GM19025 (cell line): ENCODE results near the gene GUCD1.
"Not testable (repeated sequence)": the region's sequence is repeated elsewhere in the genome, so short reads cannot be mapped to it uniquely, and the experiment has no call there.

Experiments
- ATAC-seq: cut with Tn5 transposase; IDR thresholded peaks from one replicate; pipeline ENCODE4 v1.9.1; 2021; ENCODE audit warnings: mild to moderate bottlenecking, low read depth, moderate library complexity; ENCODE audit not compliant: unreplicated experiment

Gene GUCD1

DNA sequence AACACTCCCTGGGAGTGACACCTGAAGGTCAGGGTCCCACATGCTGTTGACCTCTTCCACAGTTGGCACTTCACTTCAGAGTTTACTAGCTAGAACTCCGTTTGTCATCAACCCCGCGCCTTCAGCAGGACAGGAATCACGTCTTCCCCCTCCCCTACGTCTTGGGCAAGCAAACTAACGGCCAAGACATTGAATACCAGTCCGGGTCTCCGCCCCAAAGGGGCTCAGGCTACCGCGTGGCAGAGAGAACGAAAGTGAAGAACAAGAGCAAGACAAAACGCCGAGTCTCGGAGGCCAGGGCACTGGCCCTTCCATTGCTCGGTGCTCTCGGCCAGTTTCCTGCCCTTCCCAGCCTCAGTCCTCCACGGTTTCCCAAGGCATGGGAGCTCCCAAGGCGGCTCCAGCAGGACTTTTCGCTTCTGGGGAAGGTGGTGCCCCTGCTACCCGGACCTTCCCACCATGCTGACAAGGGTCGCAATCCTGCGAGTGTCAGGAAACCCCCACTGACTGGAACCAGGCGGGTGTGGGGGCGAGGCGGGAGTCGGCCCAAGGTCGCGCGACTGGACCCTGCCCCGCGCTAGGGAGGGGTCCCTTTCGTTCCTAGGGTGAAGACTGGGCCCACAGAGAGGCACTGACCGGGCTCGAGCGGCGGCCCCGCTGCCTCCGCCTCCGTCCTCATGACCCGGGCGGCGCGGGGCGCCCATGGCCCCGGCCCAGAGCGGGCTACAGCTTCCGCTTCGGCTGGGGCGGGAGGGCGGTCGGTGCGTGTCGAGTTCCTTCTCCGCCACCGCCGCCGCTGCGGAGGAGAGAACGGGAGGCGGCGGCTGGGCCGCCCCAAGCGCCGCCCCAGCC lies at the start of gene GUCD1:
Gene GUCD1, minus strand, starts transcription at position 826 of the 852 bp plus-strand sequence. Its CDS starts 147 bp downstream, at position 679.
- ATAC-seq = no peak

DNA sequence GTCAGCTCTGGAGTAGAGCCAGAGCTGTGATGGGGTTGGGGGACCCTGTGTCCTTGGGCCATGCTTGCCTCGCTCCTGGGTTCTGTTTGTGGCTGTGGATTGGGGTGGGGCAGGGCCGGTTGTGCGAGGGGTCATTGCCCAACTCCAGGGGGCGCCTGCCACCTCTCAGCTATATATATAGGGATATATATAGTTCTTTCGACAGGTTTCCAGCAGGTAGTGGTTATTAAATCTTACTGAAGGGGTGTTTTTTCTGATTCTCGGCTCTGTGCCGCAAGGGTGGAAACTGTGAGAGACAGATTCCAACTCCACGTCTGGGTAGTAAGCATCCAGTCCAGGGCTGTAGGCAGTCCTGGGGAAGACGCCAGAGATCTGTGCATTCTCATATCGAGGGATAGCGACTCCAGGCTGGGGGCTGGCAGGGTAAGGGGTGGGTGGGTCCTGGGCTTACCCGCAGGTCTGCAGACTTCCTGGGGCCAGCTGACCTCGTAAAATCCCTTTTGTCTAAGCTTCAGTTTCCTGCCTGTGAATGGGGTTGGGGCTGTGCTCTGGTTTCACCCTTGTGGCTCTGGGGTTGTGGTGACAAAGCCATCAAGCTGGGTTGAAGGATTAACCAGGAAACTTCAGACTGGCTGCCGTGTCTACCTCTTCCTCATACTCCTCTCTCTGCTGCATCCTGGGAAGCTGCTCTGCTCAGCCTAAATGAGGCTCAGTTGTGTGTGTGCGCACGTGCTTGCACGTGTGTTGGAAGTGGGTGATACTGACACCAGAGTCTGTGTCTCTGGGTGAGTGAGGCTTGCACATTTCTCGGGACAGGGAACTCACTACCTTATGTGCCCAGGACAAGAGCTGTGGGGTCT lies 49.1 kb upstream of the GUCD1 start:
- ATAC-seq = not testable (repeated sequence)

DNA sequence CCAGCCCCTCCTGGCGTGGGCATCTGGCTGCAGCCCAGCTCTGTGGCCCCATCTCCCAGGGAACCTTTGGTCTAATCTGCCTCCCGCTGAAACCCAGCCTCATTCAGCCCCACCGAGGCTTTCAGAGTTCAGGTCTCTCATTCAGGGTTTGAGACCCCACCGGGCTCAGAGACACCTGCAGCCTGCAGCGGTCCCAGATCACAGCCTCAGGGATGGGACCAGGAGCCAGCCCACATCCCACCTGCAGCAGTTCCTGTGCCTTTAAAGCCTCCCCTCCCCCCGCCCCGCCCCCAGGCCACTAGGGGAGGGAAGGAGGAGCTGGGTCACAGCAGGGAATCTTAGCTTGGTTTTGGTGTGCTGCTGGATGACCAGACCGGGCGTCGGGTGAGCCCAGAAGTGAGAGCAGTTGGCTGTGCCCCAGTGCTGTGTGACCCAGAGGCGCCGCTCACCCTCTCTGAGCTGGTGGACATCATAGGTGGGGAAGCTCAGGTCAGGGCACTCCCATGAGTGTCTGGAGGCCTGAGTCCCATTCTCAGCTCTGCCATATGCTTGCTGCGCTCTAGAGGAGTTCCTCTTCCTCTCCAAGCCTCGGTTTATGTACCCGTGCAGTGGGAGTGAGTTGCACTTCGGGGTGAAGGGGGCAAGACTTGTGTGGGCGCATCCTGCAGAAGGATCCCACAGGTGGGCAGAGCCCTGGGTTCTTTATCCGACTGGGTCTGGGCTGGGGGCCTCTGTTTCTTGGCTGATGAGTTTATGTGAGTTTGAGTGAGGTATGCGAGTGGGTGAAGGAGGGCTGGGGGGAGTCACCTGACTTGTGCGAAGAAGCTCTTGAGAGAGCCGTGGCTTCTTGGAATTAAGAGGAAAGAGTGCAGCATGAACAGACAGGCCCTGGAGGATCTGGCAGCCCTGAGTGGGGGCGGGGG lies 48.2 kb upstream of the GUCD1 start, which contains the start of gene GGT1:
Gene GGT1, plus strand, starts transcription at position 347 of the 923 bp plus-strand sequence. CDS start 7,889 bp downstream, outside the sequence.
- not testable (repeated sequence) for ATAC-seq

DNA sequence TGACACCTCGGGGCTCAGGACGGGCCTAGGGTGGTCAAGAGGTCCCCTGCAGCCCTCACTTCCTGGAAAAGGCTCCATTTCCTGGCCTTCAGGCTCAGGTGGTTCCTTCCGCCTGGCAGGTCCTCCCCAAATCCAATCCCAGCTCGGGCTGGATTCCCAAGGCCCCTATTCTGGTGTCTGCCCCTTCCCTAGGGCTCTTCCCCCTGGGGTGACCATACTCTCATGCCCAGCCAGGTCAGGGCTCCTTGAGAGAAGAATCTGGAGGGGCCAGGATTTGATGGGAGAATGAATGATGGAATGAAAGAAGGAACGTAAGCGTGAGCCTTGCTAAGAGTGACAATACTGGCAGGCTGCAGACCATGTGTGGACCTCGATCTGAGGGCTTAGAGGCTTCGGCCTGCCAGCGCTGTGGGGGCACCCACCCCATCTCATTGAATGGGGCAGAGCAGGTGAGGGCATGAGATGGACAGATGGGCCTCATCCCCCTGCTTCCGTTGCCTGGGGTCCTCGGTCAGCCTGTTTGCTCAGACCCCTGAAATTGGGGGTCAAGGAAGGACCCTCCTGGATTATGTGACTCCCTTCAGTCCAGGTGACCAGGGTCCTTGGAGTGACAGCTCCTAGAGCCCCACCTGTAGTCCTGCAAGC lies 47.3 kb upstream of the GUCD1 start:
- not testable (repeated sequence) for ATAC-seq

DNA sequence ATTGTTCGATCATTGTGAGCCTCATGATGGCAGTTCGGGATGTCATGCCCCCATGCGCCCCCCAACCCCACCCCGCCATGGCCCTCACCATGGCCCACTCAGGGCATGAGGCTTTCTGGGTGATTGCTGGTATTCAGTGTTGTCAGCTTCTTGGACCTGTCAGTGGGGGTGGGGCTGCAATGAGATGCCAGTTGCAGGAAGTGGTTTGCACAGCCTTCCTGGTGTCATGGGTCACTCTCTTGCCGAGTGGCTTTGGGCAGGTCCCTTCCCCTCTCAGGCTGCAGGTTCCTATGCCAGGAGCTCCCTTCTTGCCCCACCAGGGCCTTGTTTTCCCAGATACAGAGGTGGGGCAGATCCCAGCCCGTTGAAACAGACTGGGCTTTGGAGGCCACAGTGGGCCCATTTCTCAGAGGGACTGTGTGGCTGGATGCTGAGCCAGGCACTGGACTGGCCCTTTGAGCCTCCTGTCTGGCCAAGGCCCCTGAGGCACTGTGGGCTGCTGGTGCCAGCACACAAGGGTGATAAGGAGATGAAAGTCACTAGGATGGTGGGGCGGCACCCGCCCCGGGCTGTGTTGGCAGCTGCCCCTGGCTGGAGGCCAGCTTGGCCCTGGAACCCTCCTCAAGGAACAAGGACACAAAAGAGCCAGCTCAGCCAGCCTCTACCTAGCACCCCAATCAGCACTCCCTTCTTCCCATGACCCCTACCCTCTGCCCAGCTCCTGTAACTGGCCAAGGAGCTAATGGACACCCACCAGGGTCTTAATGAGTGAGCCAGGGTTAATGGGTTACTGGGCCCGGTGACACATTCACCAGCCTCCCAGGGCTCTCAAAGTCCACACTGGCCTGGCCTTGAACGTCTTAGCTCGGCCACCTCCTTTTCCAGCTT lies 46.5 kb upstream of the GUCD1 start:
- no peak for ATAC-seq

DNA sequence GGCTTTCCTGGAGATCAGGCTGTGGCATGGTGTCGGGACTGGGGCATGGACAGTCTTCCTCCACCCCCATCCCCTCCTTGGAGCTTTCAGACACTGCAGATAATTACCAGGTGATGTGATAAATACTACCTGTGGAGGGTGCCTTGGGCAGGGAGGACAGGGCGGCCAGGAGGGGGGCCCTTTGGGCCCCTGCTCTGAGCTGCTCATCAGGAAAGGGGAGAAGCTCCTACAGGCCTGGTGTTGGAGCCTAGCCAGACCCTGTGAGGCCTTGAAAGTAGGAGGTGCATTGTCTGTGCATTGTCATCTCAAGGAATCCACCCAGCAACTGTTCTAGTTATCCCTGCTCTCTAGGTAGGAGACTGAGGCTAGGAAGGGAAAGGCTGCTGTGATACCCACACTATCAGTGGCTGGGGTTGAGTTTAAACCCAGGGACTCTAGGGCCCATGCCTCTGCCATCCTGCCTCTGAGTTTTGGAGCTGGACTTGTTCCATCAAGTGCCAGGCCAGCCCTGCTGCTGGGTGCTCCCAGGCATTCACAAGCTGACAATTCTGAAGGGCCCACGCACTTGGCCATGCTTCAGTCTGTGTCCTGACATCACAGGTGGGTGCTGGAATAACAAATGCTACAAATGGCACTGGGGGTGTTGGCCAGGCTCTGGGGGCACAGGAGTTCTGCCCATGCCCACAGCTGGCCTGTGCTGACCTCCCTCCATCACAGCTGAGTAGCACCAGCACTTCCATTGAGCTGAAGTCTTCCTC lies 45.2 kb upstream of the GUCD1 start:
- not testable (repeated sequence) for ATAC-seq

DNA sequence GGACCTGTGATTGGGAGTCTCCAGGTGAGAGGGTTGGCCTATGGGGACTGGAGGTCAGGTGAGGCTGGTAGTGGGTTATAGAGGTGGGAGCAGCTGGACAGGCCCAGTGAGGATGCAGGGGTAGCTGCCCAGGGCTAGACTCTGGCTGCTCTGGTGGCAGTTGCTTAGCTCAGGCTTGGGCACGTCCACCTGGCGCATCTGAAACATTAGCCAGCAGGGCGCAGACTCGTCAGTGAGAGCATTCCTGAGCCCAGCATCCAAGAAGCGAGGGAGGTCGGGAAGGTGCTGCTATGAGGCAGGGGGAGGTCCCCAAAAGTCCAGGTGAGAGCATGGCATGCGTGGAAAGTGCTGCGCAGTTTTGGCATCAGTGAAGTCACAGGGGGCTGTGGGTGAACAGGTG lies 44.6 kb upstream of the GUCD1 start:
- ATAC-seq = no peak

DNA sequence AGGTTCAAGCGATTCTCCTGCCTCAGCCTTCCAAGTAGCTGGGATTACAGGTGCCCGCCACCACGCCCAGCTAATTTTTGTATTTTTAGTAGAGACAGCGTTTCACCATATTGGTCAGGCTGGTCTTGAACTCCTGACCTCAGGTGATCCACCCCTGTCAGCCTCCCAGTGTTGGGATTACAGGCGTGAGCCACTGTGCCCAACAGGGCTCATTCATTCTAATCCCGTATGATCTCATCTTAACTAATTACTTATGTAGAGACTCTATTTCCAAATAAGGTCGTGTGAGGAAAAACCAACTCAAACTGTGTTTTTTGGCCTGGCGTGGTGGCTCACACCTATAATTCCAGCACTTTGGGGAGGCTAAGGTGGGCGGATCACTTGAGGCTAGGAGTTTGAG lies 42.1 kb upstream of the GUCD1 start:
- not testable (repeated sequence) for ATAC-seq

DNA sequence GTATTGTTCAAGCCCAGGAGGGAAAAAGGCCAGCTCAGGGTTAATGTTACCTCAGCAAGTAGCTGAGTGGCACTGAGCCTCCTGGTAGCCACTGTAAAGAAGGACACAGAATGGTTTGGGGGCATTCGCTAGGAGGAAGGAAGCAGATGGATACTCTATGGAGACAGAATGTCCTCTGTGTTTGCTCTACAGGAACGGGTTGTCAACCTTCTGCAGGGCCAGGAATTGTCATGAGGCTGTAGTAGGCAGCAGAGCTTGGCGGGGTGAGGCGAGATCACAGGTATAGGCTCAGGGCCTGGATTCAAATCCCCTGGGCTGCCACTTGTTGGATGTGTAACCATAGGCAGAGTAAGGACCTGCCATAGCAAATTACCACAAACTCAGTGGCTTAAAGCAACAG lies 40.9 kb upstream of the GUCD1 start:
- ATAC-seq = no peak

DNA sequence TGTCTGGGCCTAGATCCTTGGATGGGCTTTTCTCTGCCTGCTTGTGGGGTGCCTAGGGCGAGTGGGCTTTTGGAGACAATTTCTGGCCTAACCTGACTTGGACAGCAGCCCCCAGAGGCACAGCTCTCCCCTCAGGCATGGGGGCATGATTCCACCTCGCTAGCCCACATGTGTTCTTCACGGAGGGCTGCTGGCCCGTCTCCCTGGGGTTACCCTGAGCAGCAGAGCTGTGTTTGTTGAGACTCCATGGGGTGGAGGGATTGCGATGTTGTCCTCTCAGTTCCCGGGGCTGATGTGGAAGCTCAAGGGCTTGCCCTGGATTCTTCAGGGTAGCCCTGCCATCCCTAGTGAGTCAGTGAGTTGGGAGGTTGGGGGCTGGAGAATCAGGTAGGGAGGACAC lies 40.3 kb upstream of the GUCD1 start:
- no peak for ATAC-seq

DNA sequence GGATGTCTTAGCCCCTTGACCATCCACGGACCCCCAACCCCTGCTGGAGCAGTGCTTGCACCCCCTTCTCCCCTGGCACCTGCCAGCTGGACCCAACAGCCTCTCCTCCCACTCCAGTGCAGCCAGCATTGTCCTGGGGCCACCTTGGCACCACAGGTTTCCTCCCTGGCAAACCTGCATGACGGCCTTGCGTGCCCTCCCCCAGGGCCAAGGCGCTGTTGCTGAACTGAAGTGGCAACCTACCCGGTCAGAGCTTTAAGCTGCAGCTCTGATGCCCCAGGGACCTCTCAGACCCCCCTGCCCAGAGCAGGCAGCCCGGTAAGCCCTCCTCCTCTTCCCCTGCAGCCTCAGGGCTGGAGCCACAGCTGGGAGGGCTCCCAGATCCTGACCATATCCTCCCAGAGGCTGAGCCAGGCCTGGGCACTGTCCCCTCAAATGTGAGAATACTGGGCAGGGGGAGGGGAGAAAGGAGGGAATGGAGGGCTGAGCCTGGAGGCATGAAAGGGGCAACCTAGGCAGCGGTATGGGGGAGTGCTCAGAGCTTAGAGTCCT lies 39.7 kb upstream of the GUCD1 start:
- no peak for ATAC-seq

DNA sequence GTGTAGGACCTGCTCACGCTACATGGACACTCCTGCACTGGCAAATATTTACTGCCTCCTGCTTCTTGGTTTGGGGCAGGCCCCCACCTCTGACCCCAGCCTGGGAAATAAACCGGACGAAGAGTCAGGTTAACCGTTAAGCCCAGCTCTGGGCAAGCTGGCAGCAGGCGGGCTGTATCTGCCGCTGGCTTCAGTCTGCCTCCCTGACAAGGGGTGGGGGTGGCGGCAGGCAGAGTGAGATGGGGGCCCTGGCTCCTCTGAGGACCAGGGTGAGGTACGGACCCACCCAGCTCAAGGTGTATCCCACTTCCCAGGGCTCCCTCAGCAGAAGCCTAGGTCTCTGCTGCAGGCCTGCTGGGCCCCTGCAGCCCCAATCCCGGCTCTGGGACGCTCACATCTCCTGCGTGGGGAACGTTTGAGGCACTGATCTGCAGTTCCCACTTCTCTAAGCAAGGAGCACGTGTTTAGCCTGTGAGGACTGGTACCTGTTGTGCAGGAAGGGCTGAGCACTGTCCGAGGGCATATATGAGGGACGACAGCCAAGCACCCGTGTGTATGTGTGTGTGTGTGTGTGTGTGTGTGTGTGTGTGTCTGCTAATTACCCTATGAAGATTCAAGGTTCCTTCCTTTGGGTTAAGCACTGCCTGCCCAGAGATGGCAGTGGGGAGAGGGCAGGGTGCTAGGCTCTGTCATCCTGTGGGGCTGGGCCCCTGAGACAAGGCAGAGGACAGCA lies 39.1 kb upstream of the GUCD1 start:
- no peak for ATAC-seq

DNA sequence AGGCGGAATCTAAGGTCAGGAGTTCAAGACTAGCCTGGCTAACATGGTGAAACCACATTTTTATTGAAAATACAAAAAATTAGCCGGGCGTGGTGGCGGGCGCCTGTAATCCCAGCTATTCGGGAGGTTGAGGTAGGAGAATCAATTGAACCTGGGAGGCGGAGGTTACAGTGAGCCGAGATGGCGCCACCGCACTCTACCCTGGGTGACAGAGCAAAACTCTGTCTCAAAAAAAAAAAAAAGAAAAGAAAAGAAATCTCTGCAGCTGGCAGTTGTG lies 38.6 kb upstream of the GUCD1 start:
- ATAC-seq = not testable (repeated sequence)

DNA sequence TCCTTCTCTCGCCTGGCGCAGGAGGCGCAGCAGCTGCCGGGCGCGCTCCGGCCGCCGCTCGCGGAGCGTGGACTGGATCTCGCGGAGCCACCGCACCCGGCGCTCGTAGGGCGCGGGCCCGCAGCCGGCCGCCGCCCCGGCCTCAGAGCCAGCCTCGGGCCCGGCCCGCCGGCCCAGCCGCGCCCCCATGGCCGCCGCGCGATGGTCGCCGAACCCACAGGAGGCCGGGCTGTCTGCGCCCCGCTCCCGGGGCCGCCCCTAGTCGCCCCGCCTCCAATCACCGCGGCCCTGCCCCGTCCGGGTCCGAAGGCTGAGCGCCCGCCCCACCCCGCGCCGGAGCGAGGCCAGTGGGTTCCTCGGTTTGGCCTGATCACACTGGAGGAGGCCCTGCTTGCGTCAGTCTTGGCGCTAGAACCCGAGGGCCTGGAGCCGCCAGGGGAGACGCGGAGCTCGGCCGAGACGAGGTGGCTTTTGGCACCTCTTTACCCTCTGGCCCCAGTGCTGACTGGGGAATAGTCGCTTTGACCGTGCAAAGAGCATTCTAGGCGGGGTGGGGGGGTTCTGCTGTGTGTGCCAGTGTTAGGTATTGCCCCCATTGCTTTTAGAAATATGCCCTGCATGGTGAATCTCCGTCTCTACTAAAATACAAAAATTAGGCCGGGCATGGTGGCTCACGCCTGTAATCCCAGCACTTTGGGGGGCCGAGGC lies 38.1 kb upstream of the GUCD1 start, which contains the start of gene LRRC75B:
Gene LRRC75B, minus strand, starts transcription at position 223 of the 708 bp plus-strand sequence. Its CDS starts 34 bp downstream, at position 189.
- ATAC-seq = peak; percentile 86

DNA sequence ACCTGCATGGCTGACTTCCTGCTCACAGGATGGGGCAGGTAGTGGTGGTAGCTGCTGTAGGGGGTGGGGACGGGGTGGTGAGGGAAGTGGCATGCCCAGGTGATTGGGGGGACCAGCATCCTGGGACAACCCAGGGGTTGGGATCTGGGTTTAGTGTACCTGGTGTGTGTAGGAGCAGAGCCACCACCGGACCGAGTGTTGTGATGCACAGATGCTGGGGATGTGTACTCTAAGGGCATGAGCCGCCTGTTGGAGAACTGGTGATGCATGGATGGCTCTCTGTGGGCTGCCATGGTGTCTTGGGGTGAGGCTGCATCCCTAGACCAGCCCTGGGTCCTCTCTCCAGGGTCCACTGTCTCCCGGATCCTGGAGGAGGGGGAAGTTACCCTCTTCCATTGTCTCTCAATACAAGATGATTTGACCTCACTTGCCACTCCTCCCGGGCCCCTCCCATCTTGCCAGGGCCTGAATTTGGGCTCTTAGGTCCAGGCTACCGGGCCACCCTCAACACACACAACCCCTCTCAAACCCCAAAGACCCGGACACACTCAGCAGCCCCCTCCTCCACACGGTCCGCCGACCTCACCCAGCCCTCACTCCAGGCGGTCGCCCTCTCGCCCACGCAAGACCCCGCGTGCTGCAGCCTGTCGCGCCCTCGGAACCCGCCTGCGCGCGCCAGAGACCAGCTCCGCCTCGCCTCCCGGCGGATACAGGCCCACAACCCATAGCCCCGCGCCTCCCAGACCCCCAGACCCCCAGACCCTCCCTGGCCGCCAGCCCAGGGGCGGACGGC lies 37.3 kb upstream of the GUCD1 start:
- no peak for ATAC-seq
